Stomach (tissue), 4 donors: ENCODE data around the gene TAS1R3.

Experiments
- EP300 ChIP-seq: sonication (generic); formaldehyde crosslinking; IDR thresholded peaks from one replicate; pipeline ENCODE4 v1.6.1; 2017; ENCODE audit warnings: antibody characterized with exemption
- POLR2A ChIP-seq, 4 donors: fragments of 450-650 bp; IDR thresholded peaks; one replicate each; pipeline ENCODE4 v1.6.1; 2016; ENCODE audit warnings: antibody characterized with exemption in 4 of 4, control low read depth in 2 of 4, mild to moderate bottlenecking in 1 of 4, moderate library complexity in 1 of 4
- POLR2AphosphoS5 ChIP-seq, 3 donors: sonication (generic); formaldehyde crosslinking; IDR thresholded peaks; one replicate each; pipeline ENCODE4 v1.6.1; 2016; ENCODE audit warnings: antibody characterized with exemption in 3 of 3
- TF ChIP-seq, protein P1 (sequence below), 7 experiments: fragments of 450-650 bp in 4 of 7; fragments of 200-600 bp in 3 of 7; sonication (generic) in 3 of 7; IDR thresholded peaks; one replicate each; pipeline ENCODE4 v1.5.1; 2016 to 2019; ENCODE audit warnings: antibody characterized with exemption in 7 of 7, control low read depth in 2 of 7, mild to moderate bottlenecking in 1 of 7

DNA sequence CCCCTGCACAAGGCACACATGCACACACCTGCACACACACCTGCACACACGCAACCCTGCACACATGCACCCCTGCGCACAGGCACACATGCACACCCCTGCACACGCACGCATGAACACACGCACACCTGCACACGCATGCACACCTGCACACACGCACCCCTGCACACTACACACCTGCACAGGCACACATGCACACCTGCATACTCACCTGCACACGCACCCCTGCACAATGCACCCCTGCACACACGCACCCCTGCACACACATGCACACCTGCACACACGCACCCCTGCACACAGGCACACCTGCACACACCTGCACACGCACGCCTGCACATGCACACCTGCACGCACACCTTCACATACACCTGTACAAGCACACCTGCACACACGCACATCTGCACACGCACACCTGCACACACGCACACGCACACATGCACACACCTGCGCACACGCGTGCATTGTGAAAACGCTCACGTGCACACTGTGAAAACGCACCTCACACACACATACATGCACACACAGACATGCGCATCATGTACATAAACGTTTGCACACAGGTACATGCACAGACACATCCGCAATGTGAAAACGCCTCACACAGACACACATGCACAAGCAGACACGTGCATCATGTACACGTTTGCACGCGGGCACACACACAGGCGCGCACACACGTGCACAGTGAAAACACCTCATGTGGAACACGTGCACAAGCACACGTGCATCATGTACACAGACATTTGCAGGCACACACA, 9.9 kb downstream of the TAS1R3 start:
- TF ChIP-seq, protein P1, sequence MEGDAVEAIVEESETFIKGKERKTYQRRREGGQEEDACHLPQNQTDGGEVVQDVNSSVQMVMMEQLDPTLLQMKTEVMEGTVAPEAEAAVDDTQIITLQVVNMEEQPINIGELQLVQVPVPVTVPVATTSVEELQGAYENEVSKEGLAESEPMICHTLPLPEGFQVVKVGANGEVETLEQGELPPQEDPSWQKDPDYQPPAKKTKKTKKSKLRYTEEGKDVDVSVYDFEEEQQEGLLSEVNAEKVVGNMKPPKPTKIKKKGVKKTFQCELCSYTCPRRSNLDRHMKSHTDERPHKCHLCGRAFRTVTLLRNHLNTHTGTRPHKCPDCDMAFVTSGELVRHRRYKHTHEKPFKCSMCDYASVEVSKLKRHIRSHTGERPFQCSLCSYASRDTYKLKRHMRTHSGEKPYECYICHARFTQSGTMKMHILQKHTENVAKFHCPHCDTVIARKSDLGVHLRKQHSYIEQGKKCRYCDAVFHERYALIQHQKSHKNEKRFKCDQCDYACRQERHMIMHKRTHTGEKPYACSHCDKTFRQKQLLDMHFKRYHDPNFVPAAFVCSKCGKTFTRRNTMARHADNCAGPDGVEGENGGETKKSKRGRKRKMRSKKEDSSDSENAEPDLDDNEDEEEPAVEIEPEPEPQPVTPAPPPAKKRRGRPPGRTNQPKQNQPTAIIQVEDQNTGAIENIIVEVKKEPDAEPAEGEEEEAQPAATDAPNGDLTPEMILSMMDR (IDR thresholded peaks at IDR 0.05), result no peak
- TF ChIP-seq EP300 (no peak), POLR2AphosphoS5 (IDR thresholded peaks at IDR 0.05) (no peak), POLR2A (IDR thresholded peaks at IDR 0.05) (no peak)
